Measurements from ENCODE around the gene CTU1. TPM values are rescaled to one million over a fixed set of nuclear protein-coding genes. Genes with fewer than 3 reads are reported as not detected.
"Not testable (repeated sequence)": the region's sequence is repeated elsewhere in the genome, so short reads cannot be mapped to it uniquely, and the experiment has no call there.

CTU1 gene
- 1.4 and 9.7 TPM in 2 replicates for total RNA-seq (2014; rRNA removed; shearing (Covaris generic))

- peak; percentile 99 for DNase-seq (ENCODE audit: low read depth)
Observed at GRCh38 chr19:51108066-51108804, at the start of gene CTU1. CTU1 (minus strand) TSS chr19:51108409; CDS start chr19:51104569, 3,840 bp downstream.

GRCh38 chr19:51157265-51157664 lies 49.1 kb upstream of the CTU1 start:
- no peak for DNase-seq (ENCODE audit: low read depth)

GRCh38 chr19:51156710-51157109 lies 48.5 kb upstream of the CTU1 start:
- no peak for DNase-seq (ENCODE audit: low read depth)

- no peak for DNase-seq (ENCODE audit: low read depth)
Observed at GRCh38 chr19:51150627-51151026, 42.4 kb upstream of the CTU1 start.

GRCh38 chr19:51148580-51148979 lies 40.4 kb upstream of the CTU1 start:
- no peak for DNase-seq (ENCODE audit: low read depth)

- no peak for DNase-seq (ENCODE audit: low read depth)
Observed at GRCh38 chr19:51147663-51148062, 39.5 kb upstream of the CTU1 start.

GRCh38 chr19:51146751-51147150 lies 38.5 kb upstream of the CTU1 start:
- DNase-seq (ENCODE audit: low read depth) = no peak

GRCh38 chr19:51145916-51146493 lies 37.8 kb upstream of the CTU1 start:
- no peak for DNase-seq (ENCODE audit: low read depth)

- no peak for DNase-seq (ENCODE audit: low read depth)
Observed at GRCh38 chr19:51144482-51145045, 36.4 kb upstream of the CTU1 start.

GRCh38 chr19:51143486-51143885 lies 35.3 kb upstream of the CTU1 start:
- DNase-seq (ENCODE audit: low read depth) = no peak

- not testable (repeated sequence) for DNase-seq (ENCODE audit: low read depth)
Observed at GRCh38 chr19:51142809-51143475, 34.7 kb upstream of the CTU1 start.

GRCh38 chr19:51142119-51142518 lies 33.9 kb upstream of the CTU1 start, which contains the start of gene SIGLEC7:
SIGLEC7 (plus strand) TSS chr19:51142301; CDS start chr19:51142370, 69 bp downstream.
- no peak for DNase-seq (ENCODE audit: low read depth)

- DNase-seq (ENCODE audit: low read depth) = no peak
Observed at GRCh38 chr19:51141181-51141580, 33.0 kb upstream of the CTU1 start.

GRCh38 chr19:51140441-51140840 lies 32.2 kb upstream of the CTU1 start:
- DNase-seq (ENCODE audit: low read depth) = no peak

- DNase-seq (ENCODE audit: low read depth) = no peak
Observed at GRCh38 chr19:51139299-51140014, 31.2 kb upstream of the CTU1 start.

GRCh38 chr19:51138549-51138979 lies 30.4 kb upstream of the CTU1 start:
- no peak for DNase-seq (ENCODE audit: low read depth)

GRCh38 chr19:51137792-51138425 lies 29.7 kb upstream of the CTU1 start:
- no peak for DNase-seq (ENCODE audit: low read depth)

GRCh38 chr19:51136851-51137551 lies 28.8 kb upstream of the CTU1 start:
- no peak for DNase-seq (ENCODE audit: low read depth)

- DNase-seq (ENCODE audit: low read depth) = no peak
Observed at GRCh38 chr19:51135986-51136762, 28.0 kb upstream of the CTU1 start.

- no peak for DNase-seq (ENCODE audit: low read depth)
Observed at GRCh38 chr19:51135004-51135403, 26.8 kb upstream of the CTU1 start.
